GM18867 (cell line): Measurements from ENCODE around the gene GABRR1.
"Not testable (repeated sequence)": the region's sequence is repeated elsewhere in the genome, so short reads cannot be mapped to it uniquely, and the experiment has no call there.

Experiments
- ATAC-seq: cut with Tn5 transposase; IDR thresholded peaks from one replicate; pipeline ENCODE4 v1.9.1; 2021; ENCODE audit warnings: mild to moderate bottlenecking, moderate library complexity; ENCODE audit not compliant: unreplicated experiment

Gene GABRR1

GRCh38 chr6:89217299-89217910 lies at the start of gene GABRR1:
TSS of gene GABRR1 (minus strand) at chr6:89217358. CDS start at chr6:89217322, 36 bp downstream.
- no peak for ATAC-seq

GRCh38 chr6:89264296-89264695 lies 47.1 kb upstream of the GABRR1 start:
- ATAC-seq = no peak

- ATAC-seq = no peak
Observed at GRCh38 chr6:89260832-89261231, 43.7 kb upstream of the GABRR1 start.

- no peak for ATAC-seq
Observed at GRCh38 chr6:89260310-89260709, 43.2 kb upstream of the GABRR1 start.

- ATAC-seq = peak; percentile 48
Observed at GRCh38 chr6:89258912-89259311, 41.8 kb upstream of the GABRR1 start.

- no peak for ATAC-seq
Observed at GRCh38 chr6:89257781-89258180, 40.6 kb upstream of the GABRR1 start.

GRCh38 chr6:89257346-89257745 lies 40.2 kb upstream of the GABRR1 start:
- no peak for ATAC-seq

GRCh38 chr6:89255417-89255816 lies 38.3 kb upstream of the GABRR1 start:
- ATAC-seq = no peak

GRCh38 chr6:89254569-89254968 lies 37.4 kb upstream of the GABRR1 start:
- no peak for ATAC-seq

GRCh38 chr6:89252907-89253306 lies 35.7 kb upstream of the GABRR1 start:
- no peak for ATAC-seq

- ATAC-seq = no peak
Observed at GRCh38 chr6:89251976-89252375, 34.8 kb upstream of the GABRR1 start.

- ATAC-seq = no peak
Observed at GRCh38 chr6:89251170-89251569, 34.0 kb upstream of the GABRR1 start.

GRCh38 chr6:89250239-89250638 lies 33.1 kb upstream of the GABRR1 start:
- no peak for ATAC-seq

- ATAC-seq = peak; percentile 66
Observed at GRCh38 chr6:89244241-89244985, 27.3 kb upstream of the GABRR1 start.

GRCh38 chr6:89243331-89243629 lies 26.1 kb upstream of the GABRR1 start:
- ATAC-seq = no peak

- no peak for ATAC-seq
Observed at GRCh38 chr6:89242574-89243330, 25.6 kb upstream of the GABRR1 start.

- peak; percentile 41 for ATAC-seq
Observed at GRCh38 chr6:89239338-89239737, 22.2 kb upstream of the GABRR1 start.

- no peak for ATAC-seq
Observed at GRCh38 chr6:89237158-89237557, 20.0 kb upstream of the GABRR1 start.

- ATAC-seq = not testable (repeated sequence)
Observed at GRCh38 chr6:89233605-89234004, 16.4 kb upstream of the GABRR1 start.

GRCh38 chr6:89222712-89223039 lies 5.5 kb upstream of the GABRR1 start:
- no peak for ATAC-seq

- no peak for ATAC-seq
Observed at GRCh38 chr6:89221971-89222711, 5.0 kb upstream of the GABRR1 start.
